Measurements from ENCODE around the gene DVL3.

GRCh38 chr3:184135911-184136260 is 19.3 kb upstream of the DVL3 start:
- TF ChIP-seq POLR2A (IDR thresholded peaks at IDR 0.05) (no peak), POLR2AphosphoS5 (IDR thresholded peaks at IDR 0.05) (no peak)
